Skeletal muscle satellite cell (primary cell): Measurements from ENCODE around the gene H3-3A.
A peak's percentile ranks its signal among the peaks of the same experiment; 100 is the strongest.

Experiments used
- H3K27me3 ChIP-seq: 2 replicates; pipeline ENCODE4 v1.7.0; 2013; ENCODE audit warnings: low read length; ENCODE audit not compliant: control insufficient read depth, insufficient read depth
- H3K36me3 ChIP-seq: 2 replicates; pipeline ENCODE4 v1.7.0; 2013; ENCODE audit warnings: mild to moderate bottlenecking, control low read depth, low read length; ENCODE audit not compliant: insufficient read depth
- H3K4me1 ChIP-seq: 2 replicates; pipeline ENCODE4 v1.7.0; 2013; ENCODE audit warnings: low read length; ENCODE audit not compliant: control insufficient read depth, insufficient read depth
- H3K4me2 ChIP-seq: 2 replicates; pipeline ENCODE4 v1.7.0; 2013; ENCODE audit warnings: mild to moderate bottlenecking, low read length
- H3K4me3 ChIP-seq: 2 replicates; pipeline ENCODE4 v1.7.0; 2013; ENCODE audit warnings: low read length
- H3K9ac ChIP-seq: 2 replicates; pipeline ENCODE4 v1.7.0; 2013; ENCODE audit warnings: mild to moderate bottlenecking, low read depth, low read length, moderate library complexity
- H3K9me3 ChIP-seq: replicated peaks from 2 replicates; pipeline ENCODE4 v1.7.0; 2013; ENCODE audit warnings: mild to moderate bottlenecking, control low read depth, low read length

Gene H3-3A

GRCh38 chr1:226069811-226070489 is 7.4 kb downstream of the H3-3A start:
- Histone ChIP-seq H3K9ac (no peak overlapping the region), H3K4me3 (no peak overlapping the region), H3K27me3 (no peaks in the 10 kb centered on the region), H3K36me3 (peaks cover 56% of the 10 kb centered on the region), H3K4me2 (no peak overlapping the region), H3K4me1 (peaks cover 14% of the 10 kb centered on the region), H3K9me3 (no peaks in the 10 kb centered on the region)

DNA sequence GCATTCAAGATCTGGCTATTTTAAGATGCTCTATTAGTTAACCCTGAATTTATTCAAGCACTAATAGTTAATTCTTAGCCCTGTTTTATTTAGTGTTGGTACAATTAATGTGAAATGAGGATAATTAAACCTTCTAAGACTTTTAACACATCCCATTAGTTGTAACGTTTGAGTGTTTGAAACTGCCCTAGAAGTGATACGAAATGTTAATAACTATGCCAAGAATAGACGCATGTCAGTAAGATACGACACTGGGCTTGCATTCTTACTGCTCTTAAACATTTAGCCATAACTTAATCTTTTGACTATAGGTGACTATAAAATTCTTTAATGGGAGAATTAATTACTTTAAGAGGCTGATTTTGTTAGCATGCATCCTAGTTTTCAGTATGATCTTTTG is 9.8 kb downstream of the H3-3A start:
- no peak overlapping the region for H3K9ac ChIP-seq
- no peak overlapping the region for H3K4me2 ChIP-seq
- no peaks in the 10 kb centered on the region for H3K27me3 ChIP-seq
- no peaks in the 10 kb centered on the region for H3K9me3 ChIP-seq
- no peaks in the 10 kb centered on the region for H3K4me1 ChIP-seq
- peaks cover 39% of the 10 kb centered on the region for H3K36me3 ChIP-seq
- H3K4me3 ChIP-seq: no peak overlapping the region

DNA sequence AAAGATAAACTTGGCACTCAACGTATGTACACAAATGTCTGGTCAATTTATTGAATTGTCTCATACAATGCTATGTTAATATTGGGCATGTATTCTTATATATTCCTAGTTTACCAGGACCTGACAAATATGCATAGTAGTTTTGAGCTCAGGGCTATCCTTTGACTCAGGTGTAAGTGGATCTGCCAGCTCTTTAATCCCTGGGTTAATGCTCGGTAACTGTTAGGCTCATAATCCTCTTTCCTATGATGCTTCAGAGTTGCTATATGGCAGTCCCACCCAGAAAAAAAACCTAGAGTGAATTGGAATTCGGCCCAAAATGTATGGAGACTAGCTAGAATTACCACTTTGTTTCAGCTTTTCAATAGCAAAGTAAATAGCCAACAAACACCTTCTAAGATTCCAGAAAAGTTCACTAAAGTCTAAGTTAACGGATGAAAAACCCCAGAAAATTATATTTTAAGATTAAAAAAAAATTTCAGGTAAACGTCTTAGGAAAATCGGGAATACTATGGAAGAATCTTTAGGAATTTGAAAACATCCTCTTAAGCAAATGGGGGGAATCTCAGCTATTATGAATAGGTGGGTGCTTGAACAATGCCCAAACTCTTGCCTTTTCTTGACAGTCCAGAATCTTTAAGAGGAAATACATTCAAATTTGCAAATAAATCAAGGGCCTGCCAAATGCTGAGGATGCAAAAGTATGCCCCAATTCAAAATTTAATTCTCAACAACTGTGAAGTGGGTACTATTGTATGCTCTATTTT is 10.9 kb downstream of the H3-3A start:
- Histone ChIP-seq H3K4me2 (no peak overlapping the region), H3K36me3 (peaks cover 31% of the 10 kb centered on the region), H3K9ac (no peak overlapping the region), H3K4me3 (no peak overlapping the region), H3K4me1 (no peaks in the 10 kb centered on the region), H3K27me3 (no peaks in the 10 kb centered on the region), H3K9me3 (no peaks in the 10 kb centered on the region)

DNA sequence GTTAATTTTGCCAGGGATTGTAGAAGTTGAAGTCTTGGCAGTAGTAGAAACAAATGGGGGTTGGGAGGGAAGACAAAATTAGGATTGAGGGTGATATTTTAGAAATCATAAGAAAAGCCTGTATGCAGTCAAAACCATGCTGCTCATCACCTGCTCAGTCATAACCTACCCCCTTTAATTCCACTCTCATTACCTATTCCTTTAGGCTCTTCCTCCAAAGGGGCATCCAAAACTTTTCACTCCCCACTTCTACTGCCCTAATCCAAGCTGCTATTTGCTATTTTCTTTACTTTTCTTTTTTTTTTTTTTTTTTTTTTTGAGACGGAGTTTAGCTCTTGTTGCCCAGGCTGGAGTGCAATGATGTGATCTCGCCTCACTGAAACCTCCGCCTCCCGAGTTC is 11.5 kb downstream of the H3-3A start:
- Histone ChIP-seq H3K9me3 (no peaks in the 10 kb centered on the region), H3K4me2 (no peak overlapping the region), H3K9ac (no peak overlapping the region), H3K36me3 (peaks cover 26% of the 10 kb centered on the region), H3K4me3 (no peak overlapping the region), H3K4me1 (no peaks in the 10 kb centered on the region), H3K27me3 (no peaks in the 10 kb centered on the region)

DNA sequence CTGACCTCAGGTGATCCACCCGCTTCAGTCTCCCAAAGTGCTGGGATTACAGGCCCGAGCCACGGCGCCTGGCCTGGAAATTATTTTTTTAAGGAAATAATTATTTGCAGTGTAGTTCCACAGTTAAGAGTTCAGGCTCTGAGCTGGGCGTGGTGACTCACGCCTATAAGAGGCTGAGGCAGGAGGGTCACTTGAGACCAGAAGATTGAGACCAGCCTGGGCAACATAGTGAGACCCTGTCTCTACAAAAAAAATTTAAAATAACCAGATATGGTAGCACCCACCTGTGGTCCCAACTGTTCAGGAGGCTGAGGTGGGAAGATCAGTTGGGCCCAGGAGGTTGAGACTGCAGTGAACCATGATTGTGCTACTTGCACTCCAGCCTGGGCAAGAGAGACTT is 13.9 kb downstream of the H3-3A start:
- Histone ChIP-seq H3K36me3 (peaks cover 14% of the 10 kb centered on the region), H3K27me3 (no peaks in the 10 kb centered on the region), H3K9me3 (no peaks in the 10 kb centered on the region), H3K4me1 (no peaks in the 10 kb centered on the region), H3K4me3 (no peak overlapping the region), H3K4me2 (no peak overlapping the region), H3K9ac (no peak overlapping the region)

DNA sequence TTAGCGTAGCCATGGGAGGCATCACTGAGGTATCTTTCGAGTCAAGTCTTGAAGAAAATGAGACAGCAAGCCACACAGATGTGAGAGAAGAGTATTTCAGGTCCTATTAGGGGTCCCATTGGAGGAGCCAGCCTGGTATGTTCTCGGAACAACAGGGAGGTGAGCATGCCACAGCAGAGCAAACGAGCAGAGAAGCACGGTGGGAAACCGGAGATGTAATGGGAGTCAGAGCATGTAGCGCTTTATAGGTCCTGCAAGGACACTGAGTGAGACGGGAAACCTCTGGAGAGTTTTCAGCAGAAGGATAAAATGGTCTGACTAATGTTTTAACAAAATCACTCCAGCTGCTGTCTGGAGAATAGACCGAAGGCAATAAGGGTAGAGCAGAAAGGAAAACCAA is 15.9 kb downstream of the H3-3A start:
- no peaks in the 10 kb centered on the region for H3K9me3 ChIP-seq
- H3K9ac ChIP-seq: no peak overlapping the region
- no peak overlapping the region for H3K4me2 ChIP-seq
- no peak overlapping the region for H3K4me3 ChIP-seq
- no peaks in the 10 kb centered on the region for H3K27me3 ChIP-seq
- peaks cover 9% of the 10 kb centered on the region for H3K4me1 ChIP-seq
- H3K36me3 ChIP-seq: peaks cover 4% of the 10 kb centered on the region

DNA sequence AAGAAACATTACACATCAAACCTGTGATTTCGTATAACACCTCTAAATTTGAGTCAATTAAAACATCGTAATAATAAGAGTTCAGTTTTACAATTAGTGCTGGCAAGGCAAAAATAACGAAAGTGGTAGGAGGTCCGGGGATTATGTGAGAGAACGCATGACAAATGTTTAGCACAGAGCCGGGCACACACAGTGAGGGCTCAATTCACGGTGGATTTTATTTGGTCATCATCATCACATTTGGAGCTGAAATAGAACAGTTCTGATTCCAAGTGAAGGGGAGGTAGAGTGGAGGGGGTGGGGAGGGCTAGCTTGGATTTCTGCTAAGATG is 20.0 kb downstream of the H3-3A start:
- Histone ChIP-seq H3K36me3 (no peaks in the 10 kb centered on the region), H3K9ac (peak overlapping the region; percentile 77), H3K27me3 (no peaks in the 10 kb centered on the region), H3K4me2 (peak overlapping the region; percentile 95), H3K4me1 (peaks cover 15% of the 10 kb centered on the region), H3K4me3 (peak overlapping the region; percentile 78), H3K9me3 (no peaks in the 10 kb centered on the region)

GRCh38 chr1:226082959-226083301 is 20.4 kb downstream of the H3-3A start:
- no peaks in the 10 kb centered on the region for H3K27me3 ChIP-seq
- H3K9me3 ChIP-seq: no peaks in the 10 kb centered on the region
- H3K4me3 ChIP-seq: peak overlapping the region; percentile 78
- peaks cover 15% of the 10 kb centered on the region for H3K4me1 ChIP-seq
- H3K36me3 ChIP-seq: no peaks in the 10 kb centered on the region
- H3K4me2 ChIP-seq: peak overlapping the region; percentile 95
- H3K9ac ChIP-seq: peak overlapping the region; percentile 77

- H3K36me3 ChIP-seq: no peaks in the 10 kb centered on the region
- no peaks in the 10 kb centered on the region for H3K27me3 ChIP-seq
- H3K9ac ChIP-seq: peak overlapping the region; percentile 77
- H3K4me3 ChIP-seq: peak overlapping the region; percentile 78
- H3K9me3 ChIP-seq: no peaks in the 10 kb centered on the region
- H3K4me2 ChIP-seq: peak overlapping the region; percentile 95
- H3K4me1 ChIP-seq: peaks cover 15% of the 10 kb centered on the region
These were observed 21.0 kb downstream of the H3-3A start for GRCh38 chr1:226083302-226084101.

DNA sequence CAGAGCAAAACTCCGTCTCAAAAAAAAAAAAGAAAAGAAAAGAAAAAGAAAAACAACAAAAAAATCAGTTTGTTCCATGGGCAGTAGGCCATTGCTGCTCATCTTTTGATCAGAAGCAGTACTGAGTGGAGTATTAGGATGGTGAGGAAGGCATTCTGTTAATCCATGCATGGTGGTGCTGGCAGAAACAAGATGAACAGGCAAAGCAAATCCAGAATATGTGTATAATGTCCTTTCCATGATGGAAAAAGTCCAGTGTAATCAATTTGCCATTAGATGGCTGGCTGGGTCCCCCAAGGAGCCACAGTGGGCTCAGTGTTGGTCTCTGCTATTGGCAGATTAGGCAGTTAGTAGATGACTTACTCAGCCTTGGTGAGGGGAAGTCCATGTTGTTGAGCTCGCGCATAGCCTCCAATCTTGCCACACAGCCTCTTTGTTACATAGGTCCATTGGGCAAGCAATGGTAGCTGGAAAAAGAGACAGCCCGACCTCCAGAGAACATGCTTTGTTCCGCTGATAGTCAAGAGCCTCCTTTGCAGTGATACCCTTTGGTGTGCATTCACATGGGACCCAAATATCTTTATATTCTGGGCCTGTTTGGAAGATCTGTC is 23.3 kb downstream of the H3-3A start:
- no peak overlapping the region for H3K4me2 ChIP-seq
- no peaks in the 10 kb centered on the region for H3K9me3 ChIP-seq
- H3K9ac ChIP-seq: no peak overlapping the region
- no peak overlapping the region for H3K4me3 ChIP-seq
- no peaks in the 10 kb centered on the region for H3K27me3 ChIP-seq
- peaks cover 15% of the 10 kb centered on the region for H3K4me1 ChIP-seq
- H3K36me3 ChIP-seq: no peaks in the 10 kb centered on the region

GRCh38 chr1:226086776-226087175 is 24.3 kb downstream of the H3-3A start:
- Histone ChIP-seq H3K9me3 (no peaks in the 10 kb centered on the region), H3K4me1 (peaks cover 15% of the 10 kb centered on the region), H3K9ac (no peak overlapping the region), H3K4me2 (no peak overlapping the region), H3K27me3 (no peaks in the 10 kb centered on the region), H3K36me3 (no peaks in the 10 kb centered on the region), H3K4me3 (no peak overlapping the region)
